ENCODE data around the gene NCAPH2.

NCAPH2 gene

GRCh38 chr22:50573491-50574382 lies 65.7 kb downstream of the NCAPH2 start:
- no peak for DNase-seq (ENCODE audit: low read depth in 2 of 2)

GRCh38 chr22:50574383-50574755 lies 66.3 kb downstream of the NCAPH2 start:
- no peak for DNase-seq (ENCODE audit: low read depth in 2 of 2)

Data from stimulated activated CD4-positive, alpha-beta T cell treated with anti-CD3 and anti-CD28 coated beads, Interleukin-15, amount 100 ng/mL, for 48 hours (primary cell).